ENCODE measurements around the gene ZFP36L1. TPM values are rescaled to one million over a fixed set of nuclear protein-coding genes. Genes with fewer than 3 reads are reported as not detected.

The ZFP36L1 gene
- total and polyA plus RNA-seq, 2 of the 13 experiments (the other 11 are each of a cell fraction or from before 2014, with no cell fraction given), result 7.4 to 10.2 TPM

- TF ChIP-seq, protein P1, sequence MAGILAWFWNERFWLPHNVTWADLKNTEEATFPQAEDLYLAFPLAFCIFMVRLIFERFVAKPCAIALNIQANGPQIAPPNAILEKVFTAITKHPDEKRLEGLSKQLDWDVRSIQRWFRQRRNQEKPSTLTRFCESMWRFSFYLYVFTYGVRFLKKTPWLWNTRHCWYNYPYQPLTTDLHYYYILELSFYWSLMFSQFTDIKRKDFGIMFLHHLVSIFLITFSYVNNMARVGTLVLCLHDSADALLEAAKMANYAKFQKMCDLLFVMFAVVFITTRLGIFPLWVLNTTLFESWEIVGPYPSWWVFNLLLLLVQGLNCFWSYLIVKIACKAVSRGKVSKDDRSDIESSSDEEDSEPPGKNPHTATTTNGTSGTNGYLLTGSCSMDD (CRISPR knock-in tag; IDR thresholded peaks at IDR 0.05), result no peak
- TF ChIP-seq SKI (IDR thresholded peaks at IDR 0.05; ENCODE audit: partially characterized antibody), result peak; percentile 66
- no peak for TF ChIP-seq FOXP1 (IDR thresholded peaks at IDR 0.05)
- 0 out of 2 replicates have a peak, but pooled peaks have one; percentile 15 for TF ChIP-seq FOXP1 (CRISPR knock-in tag; IDR thresholded peaks at IDR 0.05)
- no peak for TF ChIP-seq SOX13 (IDR thresholded peaks at IDR 0.05)
- peak in 1 of 2 experiments; percentile 56; a peak in 1 of 4 replicates for TF ChIP-seq SOX13 (CRISPR knock-in tag; conservative IDR thresholded peaks at IDR 0.05 in 1 of 2, IDR thresholded peaks at IDR 0.05 in 1 of 2)
- TF ChIP-seq DMAP1 (CRISPR knock-in tag; IDR thresholded peaks at IDR 0.05), result 0 out of 2 replicates have a peak, but pooled peaks have one; percentile 29
- 0 out of 2 replicates have a peak, but pooled peaks have one; percentile 33 for TF ChIP-seq NFATC3 (CRISPR knock-in tag; IDR thresholded peaks at IDR 0.05)
- no peak for TF ChIP-seq SETDB1 (CRISPR knock-in tag; IDR thresholded peaks at IDR 0.05; ENCODE audit: borderline replicate concordance)
- TF ChIP-seq, protein P2, sequence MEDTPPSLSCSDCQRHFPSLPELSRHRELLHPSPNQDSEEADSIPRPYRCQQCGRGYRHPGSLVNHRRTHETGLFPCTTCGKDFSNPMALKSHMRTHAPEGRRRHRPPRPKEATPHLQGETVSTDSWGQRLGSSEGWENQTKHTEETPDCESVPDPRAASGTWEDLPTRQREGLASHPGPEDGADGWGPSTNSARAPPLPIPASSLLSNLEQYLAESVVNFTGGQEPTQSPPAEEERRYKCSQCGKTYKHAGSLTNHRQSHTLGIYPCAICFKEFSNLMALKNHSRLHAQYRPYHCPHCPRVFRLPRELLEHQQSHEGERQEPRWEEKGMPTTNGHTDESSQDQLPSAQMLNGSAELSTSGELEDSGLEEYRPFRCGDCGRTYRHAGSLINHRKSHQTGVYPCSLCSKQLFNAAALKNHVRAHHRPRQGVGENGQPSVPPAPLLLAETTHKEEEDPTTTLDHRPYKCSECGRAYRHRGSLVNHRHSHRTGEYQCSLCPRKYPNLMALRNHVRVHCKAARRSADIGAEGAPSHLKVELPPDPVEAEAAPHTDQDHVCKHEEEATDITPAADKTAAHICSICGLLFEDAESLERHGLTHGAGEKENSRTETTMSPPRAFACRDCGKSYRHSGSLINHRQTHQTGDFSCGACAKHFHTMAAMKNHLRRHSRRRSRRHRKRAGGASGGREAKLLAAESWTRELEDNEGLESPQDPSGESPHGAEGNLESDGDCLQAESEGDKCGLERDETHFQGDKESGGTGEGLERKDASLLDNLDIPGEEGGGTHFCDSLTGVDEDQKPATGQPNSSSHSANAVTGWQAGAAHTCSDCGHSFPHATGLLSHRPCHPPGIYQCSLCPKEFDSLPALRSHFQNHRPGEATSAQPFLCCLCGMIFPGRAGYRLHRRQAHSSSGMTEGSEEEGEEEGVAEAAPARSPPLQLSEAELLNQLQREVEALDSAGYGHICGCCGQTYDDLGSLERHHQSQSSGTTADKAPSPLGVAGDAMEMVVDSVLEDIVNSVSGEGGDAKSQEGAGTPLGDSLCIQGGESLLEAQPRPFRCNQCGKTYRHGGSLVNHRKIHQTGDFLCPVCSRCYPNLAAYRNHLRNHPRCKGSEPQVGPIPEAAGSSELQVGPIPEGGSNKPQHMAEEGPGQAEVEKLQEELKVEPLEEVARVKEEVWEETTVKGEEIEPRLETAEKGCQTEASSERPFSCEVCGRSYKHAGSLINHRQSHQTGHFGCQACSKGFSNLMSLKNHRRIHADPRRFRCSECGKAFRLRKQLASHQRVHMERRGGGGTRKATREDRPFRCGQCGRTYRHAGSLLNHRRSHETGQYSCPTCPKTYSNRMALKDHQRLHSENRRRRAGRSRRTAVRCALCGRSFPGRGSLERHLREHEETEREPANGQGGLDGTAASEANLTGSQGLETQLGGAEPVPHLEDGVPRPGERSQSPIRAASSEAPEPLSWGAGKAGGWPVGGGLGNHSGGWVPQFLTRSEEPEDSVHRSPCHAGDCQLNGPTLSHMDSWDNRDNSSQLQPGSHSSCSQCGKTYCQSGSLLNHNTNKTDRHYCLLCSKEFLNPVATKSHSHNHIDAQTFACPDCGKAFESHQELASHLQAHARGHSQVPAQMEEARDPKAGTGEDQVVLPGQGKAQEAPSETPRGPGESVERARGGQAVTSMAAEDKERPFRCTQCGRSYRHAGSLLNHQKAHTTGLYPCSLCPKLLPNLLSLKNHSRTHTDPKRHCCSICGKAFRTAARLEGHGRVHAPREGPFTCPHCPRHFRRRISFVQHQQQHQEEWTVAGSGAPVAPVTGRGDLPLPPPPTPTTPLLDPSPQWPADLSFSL (CRISPR knock-in tag; IDR thresholded peaks at IDR 0.05), result 0 out of 2 replicates have a peak, but pooled peaks have one; percentile 23
- no peak for TF ChIP-seq ZFP37 (CRISPR knock-in tag; IDR thresholded peaks at IDR 0.05; ENCODE audit: borderline replicate concordance)
- TF ChIP-seq ZNF12 (CRISPR knock-in tag; IDR thresholded peaks at IDR 0.05), result no peak
- 0 out of 2 replicates have a peak, but pooled peaks have one; percentile 27 for TF ChIP-seq ZNF296 (CRISPR knock-in tag; conservative IDR thresholded peaks at IDR 0.05)
- peak; percentile 90 for TF ChIP-seq TEAD3 (CRISPR knock-in tag; optimal IDR thresholded peaks at IDR 0.05; ENCODE audit: borderline replicate concordance)
- TF ChIP-seq KLF16 (CRISPR knock-in tag; IDR thresholded peaks at IDR 0.05), result 0 out of 4 replicates have a peak, but pooled peaks of 1 of the 2 experiments have one; percentile 17
- no peak for TF ChIP-seq ZNF234 (CRISPR knock-in tag; conservative IDR thresholded peaks at IDR 0.05)
- TF ChIP-seq JUND (CRISPR knock-in tag; IDR thresholded peaks at IDR 0.05), result no peak
- TF ChIP-seq, protein P3, sequence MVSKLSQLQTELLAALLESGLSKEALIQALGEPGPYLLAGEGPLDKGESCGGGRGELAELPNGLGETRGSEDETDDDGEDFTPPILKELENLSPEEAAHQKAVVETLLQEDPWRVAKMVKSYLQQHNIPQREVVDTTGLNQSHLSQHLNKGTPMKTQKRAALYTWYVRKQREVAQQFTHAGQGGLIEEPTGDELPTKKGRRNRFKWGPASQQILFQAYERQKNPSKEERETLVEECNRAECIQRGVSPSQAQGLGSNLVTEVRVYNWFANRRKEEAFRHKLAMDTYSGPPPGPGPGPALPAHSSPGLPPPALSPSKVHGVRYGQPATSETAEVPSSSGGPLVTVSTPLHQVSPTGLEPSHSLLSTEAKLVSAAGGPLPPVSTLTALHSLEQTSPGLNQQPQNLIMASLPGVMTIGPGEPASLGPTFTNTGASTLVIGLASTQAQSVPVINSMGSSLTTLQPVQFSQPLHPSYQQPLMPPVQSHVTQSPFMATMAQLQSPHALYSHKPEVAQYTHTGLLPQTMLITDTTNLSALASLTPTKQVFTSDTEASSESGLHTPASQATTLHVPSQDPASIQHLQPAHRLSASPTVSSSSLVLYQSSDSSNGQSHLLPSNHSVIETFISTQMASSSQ (IDR thresholded peaks at IDR 0.05; ENCODE audit: low read depth), result 0 out of 2 replicates have a peak, but pooled peaks have one; percentile 5
- TF ChIP-seq, protein P3 (CRISPR knock-in tag; IDR thresholded peaks at IDR 0.05; ENCODE audit: borderline replicate concordance), result no peak
- TF ChIP-seq JUN (CRISPR knock-in tag; IDR thresholded peaks at IDR 0.05), result peak; percentile 62; the same call in 1 of the 2 replicates
Measured at GRCh38 chr14:68779761-68780323, 13.0 kb downstream of the ZFP36L1 start (continued).

Measured in HepG2 (cell line).